HCT116 (cell line): Measurements from ENCODE around the gene RHBDF2. TPM values are rescaled to one million over a fixed set of nuclear protein-coding genes. Genes with fewer than 3 reads are reported as not detected.

Source experiments
- ATAC-seq: fragments of 200-7000 bp; cut with Tn5 transposase; 2 replicates; pipeline ENCODE4 v1.9.1; 2020; ENCODE audit warnings: mild to moderate bottlenecking, moderate library complexity
- BruUV-seq: library from RNA; stranded (reverse); fragments of 400-500 nt; replicated peaks from 2 replicates; lab custom pipeline; 2021; lab: Mats Ljungman, UMichigan
- CTCF ChIA-PET: fragments of 300-600 bp; sonication (Branson Sonifier 250); formaldehyde crosslinking; loops from one replicate; lab custom pipeline; 2021; ENCODE audit warnings: antibody characterized with exemption; lab: Charles Lee
- POLR2A ChIA-PET: fragments of 300-600, 350-600 bp; sonication (Branson Sonifier 250); formaldehyde crosslinking; loops from one replicate; lab custom pipeline; 2021; ENCODE audit warnings: antibody characterized with exemption; lab: Charles Lee
- RAD21 ChIA-PET, 2 experiments: fragments of 300-600 bp; sonication (Branson Sonifier 250); formaldehyde crosslinking; loops; one replicate each; lab custom pipeline; 2023; ENCODE audit warnings: low total read pairs in 2 of 2; ENCODE audit not compliant: uncharacterized antibody in 2 of 2, unreplicated experiment in 2 of 2, low non-redundant PET in 1 of 2; lab: Charles Lee
- DNase-seq: peaks from one replicate; pipeline ENCODE4 v3.0.0-alpha.2; 2010; ENCODE audit warnings: low read depth, low spot score
- H2AFZ ChIP-seq: fragments of 200-600 bp; shearing (Covaris generic), sonication (generic); 2 replicates; pipeline ENCODE4 v1.6.1; 2017; ENCODE audit warnings: low read depth, mixed run types, mixed read lengths, antibody characterized with exemption, low read length; ENCODE audit not compliant: poor library complexity, severe bottlenecking
- H3K27ac ChIP-seq: 2 replicates; pipeline ENCODE4 v1.5.1; 2012; ENCODE audit warnings: low read depth, low read length
- H3K27me3 ChIP-seq: fragments of 200-600 bp; sonication (generic); 2 replicates; pipeline ENCODE4 v1.6.1; 2016; ENCODE audit warnings: mixed run types, low read length, mixed read lengths; ENCODE audit not compliant: insufficient read depth
- H3K36me3 ChIP-seq, 2 experiments: fragments of 200-500 bp in 1 of 2; fragments of 200-600 bp in 1 of 2; sonication (Bioruptor generic) in 1 of 2; sonication (generic) in 1 of 2; 2 replicates each; pipeline versions ENCODE4 v1.5.1 to v1.6.1; 2014 to 2016; ENCODE audit warnings: low read length in 2 of 2, inconsistent platforms in 1 of 2, mixed read lengths in 1 of 2, mixed run types in 1 of 2; ENCODE audit not compliant: insufficient read depth in 2 of 2, control insufficient read depth in 1 of 2
- H3K4me1 ChIP-seq, 2 experiments: fragments of 200-600 bp in 1 of 2; sonication (generic) in 1 of 2; 2 replicates each; pipeline versions ENCODE4 v1.5.1 to v1.6.1; 2012 to 2017; ENCODE audit warnings: low read length in 2 of 2, inconsistent platforms in 1 of 2, mild to moderate bottlenecking in 1 of 2, mixed read lengths in 1 of 2, mixed run types in 1 of 2, moderate library complexity in 1 of 2; ENCODE audit not compliant: insufficient read depth in 2 of 2, control insufficient read depth in 1 of 2
- H3K4me2 ChIP-seq: fragments of 200-600 bp; sonication (generic); 2 replicates; pipeline ENCODE4 v1.6.1; 2017; ENCODE audit warnings: mixed run types, low read length, mixed read lengths
- H3K4me3 ChIP-seq, 2 experiments: fragments of 200-600 bp in 1 of 2; sonication (generic) in 1 of 2; replicated peaks in 1 of 2; 2 replicates each; pipeline ENCODE4 v1.5.1; 2011 to 2016; ENCODE audit warnings: low read length in 2 of 2, control low read depth in 1 of 2, low read depth in 1 of 2, mild to moderate bottlenecking in 1 of 2, mixed read lengths in 1 of 2, mixed run types in 1 of 2
- H3K79me2 ChIP-seq: fragments of 200-600 bp; sonication (generic); 2 replicates; pipeline ENCODE4 v1.6.1; 2017; ENCODE audit warnings: mild to moderate bottlenecking, mixed run types, low read length, moderate library complexity, mixed read lengths; ENCODE audit not compliant: insufficient read depth
- H3K9ac ChIP-seq: fragments of 200-600 bp; sonication (generic); 2 replicates; pipeline ENCODE4 v1.6.1; 2016; ENCODE audit warnings: low read length, mixed read lengths
- H3K9me2 ChIP-seq: fragments of 200-600 bp; sonication (generic), shearing (Covaris generic); 2 replicates; pipeline ENCODE4 v1.6.1; 2017; ENCODE audit warnings: mixed run types, mild to moderate bottlenecking, moderate library complexity; ENCODE audit not compliant: insufficient read depth
- H3K9me3 ChIP-seq, 2 experiments: fragments of 200-500 bp in 1 of 2; fragments of 200-600 bp in 1 of 2; sonication (Bioruptor generic) in 1 of 2; sonication (generic) in 1 of 2; 2 replicates each; pipeline ENCODE4 v1.6.1; 2014 to 2017; ENCODE audit warnings: low read length in 2 of 2, mixed read lengths in 2 of 2, inconsistent platforms in 1 of 2, low read depth in 1 of 2, mild to moderate bottlenecking in 1 of 2, mixed run types in 1 of 2, moderate library complexity in 1 of 2; ENCODE audit not compliant: control insufficient read depth in 1 of 2, insufficient read depth in 1 of 2
- H4K20me1 ChIP-seq: fragments of 200-600 bp; sonication (generic), shearing (Covaris generic); 2 replicates; pipeline ENCODE4 v1.6.1; 2017; ENCODE audit warnings: mixed run types, mild to moderate bottlenecking, moderate library complexity; ENCODE audit not compliant: insufficient read depth
- ATF3 ChIP-seq: IDR thresholded peaks from 2 replicates; pipeline ENCODE4 v1.6.1; 2012
- CBX3 ChIP-seq: IDR thresholded peaks from 2 replicates; pipeline ENCODE4 v1.6.1; 2012; ENCODE audit warnings: low read depth
- EZH2phosphoT487 ChIP-seq: fragments of 200-600 bp; IDR thresholded peaks from 2 replicates; pipeline ENCODE4 v1.6.1; 2018; ENCODE audit warnings: antibody characterized with exemption, borderline replicate concordance
- JUND ChIP-seq: IDR thresholded peaks from 2 replicates; pipeline ENCODE4 v1.6.1; 2012
- POLR2AphosphoS5 ChIP-seq: IDR thresholded peaks from 2 replicates; pipeline ENCODE4 v1.6.1; 2011; ENCODE audit warnings: mild to moderate bottlenecking, low read depth, low read length, moderate library complexity
- RAD21 ChIP-seq: IDR thresholded peaks from 2 replicates; pipeline ENCODE4 v1.6.1; 2012; ENCODE audit warnings: low read depth, mild to moderate bottlenecking
- SP1 ChIP-seq: IDR thresholded peaks from 2 replicates; pipeline ENCODE4 v1.6.1; 2012; ENCODE audit warnings: low read depth
- SRF ChIP-seq: IDR thresholded peaks from 2 replicates; pipeline ENCODE4 v1.6.1; 2012; ENCODE audit warnings: low read depth
- YY1 ChIP-seq: IDR thresholded peaks from 2 replicates; pipeline ENCODE4 v1.6.1; 2011; ENCODE audit warnings: low read length, low read depth, moderate library complexity, mild to moderate bottlenecking; ENCODE audit not compliant: insufficient replicate concordance; ENCODE audit errors: extremely low read depth
- ZFX ChIP-seq: fragments of 450-650 bp; IDR thresholded peaks from 2 replicates; pipeline ENCODE4 v1.6.1; 2017
- intact Hi-C: fragments of 100-400 bp; cut with micrococcal nuclease; formaldehyde crosslinking; loops from 2 replicates; pipeline ENCODE4 v1.10.0; 2022
- total RNA-seq: library from RNA; stranded (reverse); gene quantifications from one replicate; pipeline ENCODE4 v1.2.1, GENCODE V29; 2021; ENCODE audit not compliant: unreplicated experiment
- TF ChIP-seq, protein P1 (sequence below): IDR thresholded peaks from 2 replicates; pipeline ENCODE4 v1.6.1; 2012; ENCODE audit warnings: low read depth
- TF ChIP-seq, protein P2 (sequence below), 3 experiments: fragments of 200-600 bp in 1 of 3; sonication (generic) in 1 of 3; IDR thresholded peaks in 2 of 3; conservative IDR thresholded peaks in 1 of 3; 2 replicates each; pipeline ENCODE4 v1.5.1; 2012 to 2017; ENCODE audit warnings: low read depth in 2 of 3, low read length in 2 of 3, antibody characterized with exemption in 1 of 3, borderline replicate concordance in 1 of 3, control low read depth in 1 of 3, mild to moderate bottlenecking in 1 of 3, mixed read lengths in 1 of 3, mixed run types in 1 of 3, moderate library complexity in 1 of 3; ENCODE audit not compliant: insufficient read depth in 1 of 3

The RHBDF2 gene
- total RNA-seq, 1 experiment from 2014 or later: 61.1 TPM

GRCh38 chr17:76536511-76537287 is 35.5 kb upstream of the RHBDF2 start (continued):
- no peak for TF ChIP-seq ZFX

GRCh38 chr17:76535788-76536510 is 34.7 kb upstream of the RHBDF2 start:
- Histone ChIP-seq H3K27ac (no peak overlapping the region), H2AFZ (no peak overlapping the region), H3K27me3 (no peaks in the 10 kb centered on the region), H3K4me3 (no peak overlapping the region), H3K9me2 (no peaks in the 10 kb centered on the region), H3K9ac (no peak overlapping the region), H4K20me1 (no peaks in the 10 kb centered on the region), H3K4me2 (no peak overlapping the region), H3K36me3 (no peaks in the 10 kb centered on the region), H3K9me3 (no peaks in the 10 kb centered on the region), H3K79me2 (no peaks in the 10 kb centered on the region), H3K4me1 (peaks cover 5 to 10% of the 10 kb centered on the region in 2 experiments)
- POLR2A ChIA-PET: interaction anchor here (1.3 kb wide), 1 partner anchor 21 kb away, joined by 4 read pairs; no protein-coding TSS in a partner anchor
- intact Hi-C loops: no loop called here
- BruUV-seq: no TSS peak
- no peak for TF ChIP-seq YY1
- TF ChIP-seq JUND: no peak
- TF ChIP-seq, protein P1, sequence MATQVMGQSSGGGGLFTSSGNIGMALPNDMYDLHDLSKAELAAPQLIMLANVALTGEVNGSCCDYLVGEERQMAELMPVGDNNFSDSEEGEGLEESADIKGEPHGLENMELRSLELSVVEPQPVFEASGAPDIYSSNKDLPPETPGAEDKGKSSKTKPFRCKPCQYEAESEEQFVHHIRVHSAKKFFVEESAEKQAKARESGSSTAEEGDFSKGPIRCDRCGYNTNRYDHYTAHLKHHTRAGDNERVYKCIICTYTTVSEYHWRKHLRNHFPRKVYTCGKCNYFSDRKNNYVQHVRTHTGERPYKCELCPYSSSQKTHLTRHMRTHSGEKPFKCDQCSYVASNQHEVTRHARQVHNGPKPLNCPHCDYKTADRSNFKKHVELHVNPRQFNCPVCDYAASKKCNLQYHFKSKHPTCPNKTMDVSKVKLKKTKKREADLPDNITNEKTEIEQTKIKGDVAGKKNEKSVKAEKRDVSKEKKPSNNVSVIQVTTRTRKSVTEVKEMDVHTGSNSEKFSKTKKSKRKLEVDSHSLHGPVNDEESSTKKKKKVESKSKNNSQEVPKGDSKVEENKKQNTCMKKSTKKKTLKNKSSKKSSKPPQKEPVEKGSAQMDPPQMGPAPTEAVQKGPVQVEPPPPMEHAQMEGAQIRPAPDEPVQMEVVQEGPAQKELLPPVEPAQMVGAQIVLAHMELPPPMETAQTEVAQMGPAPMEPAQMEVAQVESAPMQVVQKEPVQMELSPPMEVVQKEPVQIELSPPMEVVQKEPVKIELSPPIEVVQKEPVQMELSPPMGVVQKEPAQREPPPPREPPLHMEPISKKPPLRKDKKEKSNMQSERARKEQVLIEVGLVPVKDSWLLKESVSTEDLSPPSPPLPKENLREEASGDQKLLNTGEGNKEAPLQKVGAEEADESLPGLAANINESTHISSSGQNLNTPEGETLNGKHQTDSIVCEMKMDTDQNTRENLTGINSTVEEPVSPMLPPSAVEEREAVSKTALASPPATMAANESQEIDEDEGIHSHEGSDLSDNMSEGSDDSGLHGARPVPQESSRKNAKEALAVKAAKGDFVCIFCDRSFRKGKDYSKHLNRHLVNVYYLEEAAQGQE: no peak
- no peak for TF ChIP-seq SP1
- no peak for TF ChIP-seq SRF
- no peak for TF ChIP-seq EZH2phosphoT487
- no peak for TF ChIP-seq POLR2AphosphoS5
- no peak for TF ChIP-seq ATF3
- TF ChIP-seq, protein P2, sequence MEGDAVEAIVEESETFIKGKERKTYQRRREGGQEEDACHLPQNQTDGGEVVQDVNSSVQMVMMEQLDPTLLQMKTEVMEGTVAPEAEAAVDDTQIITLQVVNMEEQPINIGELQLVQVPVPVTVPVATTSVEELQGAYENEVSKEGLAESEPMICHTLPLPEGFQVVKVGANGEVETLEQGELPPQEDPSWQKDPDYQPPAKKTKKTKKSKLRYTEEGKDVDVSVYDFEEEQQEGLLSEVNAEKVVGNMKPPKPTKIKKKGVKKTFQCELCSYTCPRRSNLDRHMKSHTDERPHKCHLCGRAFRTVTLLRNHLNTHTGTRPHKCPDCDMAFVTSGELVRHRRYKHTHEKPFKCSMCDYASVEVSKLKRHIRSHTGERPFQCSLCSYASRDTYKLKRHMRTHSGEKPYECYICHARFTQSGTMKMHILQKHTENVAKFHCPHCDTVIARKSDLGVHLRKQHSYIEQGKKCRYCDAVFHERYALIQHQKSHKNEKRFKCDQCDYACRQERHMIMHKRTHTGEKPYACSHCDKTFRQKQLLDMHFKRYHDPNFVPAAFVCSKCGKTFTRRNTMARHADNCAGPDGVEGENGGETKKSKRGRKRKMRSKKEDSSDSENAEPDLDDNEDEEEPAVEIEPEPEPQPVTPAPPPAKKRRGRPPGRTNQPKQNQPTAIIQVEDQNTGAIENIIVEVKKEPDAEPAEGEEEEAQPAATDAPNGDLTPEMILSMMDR (IDR thresholded peaks at IDR 0.05 in 2 of 3, conservative IDR thresholded peaks at IDR 0.05 in 1 of 3; ENCODE audit: borderline replicate concordance in 1 of 3, insufficient read depth in 1 of 3, low read depth in 2 of 3, low read length in 2 of 3): no peak
- TF ChIP-seq CBX3: no peak
- TF ChIP-seq RAD21: no peak
- RAD21 ChIA-PET: no interaction called here
- DNase-seq (no peak), ATAC-seq (no peak)
- CTCF ChIA-PET: interaction anchor here (2.2 kb wide), 1 partner anchor 13 kb away, joined by 8 read pairs; no protein-coding TSS in a partner anchor
